Neural cell (in vitro differentiated cells): ENCODE results near the gene BICD1. TPM values are rescaled to one million over a fixed set of nuclear protein-coding genes. Genes with fewer than 3 reads are reported as not detected.

ENCODE experiments used
- H2AFZ ChIP-seq: fragments of 200-600, 300-800 bp; sonication (generic), shearing (Covaris generic); 2 replicates; pipeline ENCODE4 v1.6.0; 2014; ENCODE audit warnings: low read depth, mild to moderate bottlenecking, antibody characterized with exemption, low read length, moderate library complexity
- H3F3A ChIP-seq: fragments of 200-600 bp; shearing (Covaris generic); 2 replicates; pipeline ENCODE4 v1.6.1; 2016; ENCODE audit warnings: mild to moderate bottlenecking, moderate library complexity, mixed read lengths, antibody characterized with exemption, low read length; ENCODE audit not compliant: insufficient read depth, poor library complexity, severe bottlenecking
- H3K27ac ChIP-seq: fragments of 200-600, 300-800 bp; sonication (generic), shearing (Covaris generic); 2 replicates; pipeline ENCODE4 v1.5.1; 2014; ENCODE audit warnings: mild to moderate bottlenecking, low read length, moderate library complexity
- H3K27me3 ChIP-seq: fragments of 300-800, 200-600 bp; sonication (generic), shearing (Covaris generic); 2 replicates; pipeline ENCODE4 v1.6.0; 2014; ENCODE audit warnings: mild to moderate bottlenecking, low read depth, low read length, moderate library complexity; ENCODE audit not compliant: insufficient read depth
- H3K36me3 ChIP-seq: fragments of 300-800, 200-600 bp; sonication (generic), shearing (Covaris generic); 2 replicates; pipeline ENCODE4 v1.5.1; 2014; ENCODE audit warnings: mild to moderate bottlenecking, antibody characterized with exemption, low read length, moderate library complexity; ENCODE audit not compliant: insufficient read depth
- H3K4me2 ChIP-seq: fragments of 300-800, 200-600 bp; sonication (generic), shearing (Covaris generic); 2 replicates; pipeline ENCODE4 v1.6.0; 2014; ENCODE audit warnings: mild to moderate bottlenecking, low read length
- H3K4me3 ChIP-seq: fragments of 300-800, 200-600 bp; sonication (generic), shearing (Covaris generic); 2 replicates; pipeline ENCODE4 v1.5.1; 2014; ENCODE audit warnings: mild to moderate bottlenecking, low read length, moderate library complexity
- H3K79me2 ChIP-seq: fragments of 200-600 bp; shearing (Covaris generic); replicated peaks from 2 replicates; pipeline ENCODE4 v1.6.0; 2014; ENCODE audit warnings: mild to moderate bottlenecking, low read length, moderate library complexity; ENCODE audit not compliant: insufficient read depth
- H3K9ac ChIP-seq: fragments of 300-800, 200-600 bp; sonication (generic), shearing (Covaris generic); 2 replicates; pipeline ENCODE4 v1.6.1; 2016; ENCODE audit warnings: mild to moderate bottlenecking, low read length, mixed read lengths
- H3K9me2 ChIP-seq: fragments of 200-600 bp; shearing (Covaris generic); 2 replicates; pipeline ENCODE4 v1.6.1; 2016; ENCODE audit warnings: mild to moderate bottlenecking, low read length, mixed read lengths; ENCODE audit not compliant: insufficient read depth
- H3K9me3 ChIP-seq: fragments of 200-600, 300-800 bp; sonication (generic), shearing (Covaris generic); 2 replicates; pipeline ENCODE4 v1.6.1; 2016; ENCODE audit warnings: mild to moderate bottlenecking, mixed run types, low read length, moderate library complexity, mixed read lengths
- H4K20me1 ChIP-seq: fragments of 200-600 bp; shearing (Covaris generic); 2 replicates; pipeline ENCODE4 v1.6.1; 2016; ENCODE audit warnings: mild to moderate bottlenecking, mixed run types; ENCODE audit not compliant: insufficient read depth
- CTCF ChIP-seq: fragments of 450-650 bp; IDR thresholded peaks from 2 replicates; pipeline ENCODE4 v1.5.1; 2014; ENCODE audit warnings: antibody characterized with exemption, mild to moderate bottlenecking, moderate library complexity; ENCODE audit not compliant: poor library complexity, severe bottlenecking
- EP300 ChIP-seq: fragments of 450-650 bp; conservative IDR thresholded peaks from 2 replicates; pipeline ENCODE4 v1.6.1; 2014; ENCODE audit warnings: antibody characterized with exemption, mild to moderate bottlenecking, moderate library complexity; ENCODE audit not compliant: poor library complexity, severe bottlenecking
- EZH2 ChIP-seq: fragments of 200-600, 300-800 bp; shearing (Covaris generic), sonication (generic); IDR thresholded peaks from 2 replicates; pipeline ENCODE4 v1.6.1; 2014; ENCODE audit warnings: antibody characterized with exemption, low read length, borderline replicate concordance, mild to moderate bottlenecking; ENCODE audit not compliant: insufficient read depth, poor library complexity, severe bottlenecking
- MXI1 ChIP-seq: fragments of 450-650 bp; conservative IDR thresholded peaks from 2 replicates; pipeline ENCODE4 v1.6.1; 2014; ENCODE audit warnings: antibody characterized with exemption, mild to moderate bottlenecking; ENCODE audit not compliant: poor library complexity, severe bottlenecking
- POLR2AphosphoS5 ChIP-seq: IDR thresholded peaks from 2 replicates; pipeline ENCODE4 v1.6.1; 2012
- RAD21 ChIP-seq: fragments of 450-650 bp; conservative IDR thresholded peaks from 2 replicates; pipeline ENCODE4 v1.6.1; 2014; ENCODE audit warnings: antibody characterized with exemption, mild to moderate bottlenecking, moderate library complexity
- REST ChIP-seq: IDR thresholded peaks from 2 replicates; pipeline ENCODE4 v1.6.1; 2012; ENCODE audit warnings: borderline replicate concordance
- SMC3 ChIP-seq: fragments of 450-650 bp; conservative IDR thresholded peaks from 2 replicates; pipeline ENCODE4 v1.6.1; 2014; ENCODE audit warnings: antibody characterized with exemption, mild to moderate bottlenecking, moderate library complexity; ENCODE audit not compliant: poor library complexity
- TAF1 ChIP-seq: IDR thresholded peaks from 2 replicates; pipeline ENCODE4 v1.6.1; 2012; ENCODE audit warnings: low read depth
- polyA plus RNA-seq: library from polyadenylated mRNA; depleted of rRNA; stranded (reverse); fragments of >200 nt; gene quantifications from 2 replicates; pipeline ENCODE4 v1.2.3, GENCODE V29; 2014

The BICD1 gene
- polyA plus RNA-seq, 1 donor from 2014 or later = 41.1 TPM

- no peak for TF ChIP-seq TAF1
- TF ChIP-seq RAD21 = no peak
- no peak for TF ChIP-seq REST
- no peak for TF ChIP-seq EZH2
- TF ChIP-seq EP300 = no peak
- no peak for TF ChIP-seq MXI1
- TF ChIP-seq POLR2AphosphoS5 = no peak
- TF ChIP-seq SMC3 = no peak
- no peak for TF ChIP-seq CTCF
- Histone ChIP-seq H3K27me3 (no peaks in the 10 kb centered on the region), H2AFZ (no peak overlapping the region), H3K27ac (no peak overlapping the region), H4K20me1 (no peaks in the 10 kb centered on the region), H3K4me3 (no peak overlapping the region), H3K36me3 (no peaks in the 10 kb centered on the region), H3K79me2 (peaks cover 6% of the 10 kb centered on the region), H3F3A (no peaks in the 10 kb centered on the region), H3K4me2 (no peak overlapping the region), H3K9ac (no peak overlapping the region), H3K9me3 (no peaks in the 10 kb centered on the region), H3K9me2 (no peaks in the 10 kb centered on the region)
Measured at GRCh38 chr12:32293808-32294419, 187.3 kb downstream of the BICD1 start.

GRCh38 chr12:32296567-32296966 is 189.9 kb downstream of the BICD1 start:
- H3K9ac ChIP-seq = no peak overlapping the region
- no peaks in the 10 kb centered on the region for H3K27me3 ChIP-seq
- no peak overlapping the region for H3K27ac ChIP-seq

More at GRCh38 chr12:32296567-32296966, 189.9 kb downstream of the BICD1 start:
- no peaks in the 10 kb centered on the region for H3K79me2 ChIP-seq
- H3K9me3 ChIP-seq = no peaks in the 10 kb centered on the region
- H3K36me3 ChIP-seq = no peaks in the 10 kb centered on the region
- no peaks in the 10 kb centered on the region for H3F3A ChIP-seq
- no peaks in the 10 kb centered on the region for H4K20me1 ChIP-seq
- TF ChIP-seq EP300 = no peak
- no peak for TF ChIP-seq RAD21
- no peak for TF ChIP-seq CTCF
- TF ChIP-seq EZH2 = no peak
- TF ChIP-seq SMC3 = no peak
- H3K4me3 ChIP-seq = no peak overlapping the region
- no peaks in the 10 kb centered on the region for H3K9me2 ChIP-seq
- no peak overlapping the region for H2AFZ ChIP-seq
- H3K4me2 ChIP-seq = no peak overlapping the region
